ENCODE results near the gene HOXA2.

Gene HOXA2

DNA sequence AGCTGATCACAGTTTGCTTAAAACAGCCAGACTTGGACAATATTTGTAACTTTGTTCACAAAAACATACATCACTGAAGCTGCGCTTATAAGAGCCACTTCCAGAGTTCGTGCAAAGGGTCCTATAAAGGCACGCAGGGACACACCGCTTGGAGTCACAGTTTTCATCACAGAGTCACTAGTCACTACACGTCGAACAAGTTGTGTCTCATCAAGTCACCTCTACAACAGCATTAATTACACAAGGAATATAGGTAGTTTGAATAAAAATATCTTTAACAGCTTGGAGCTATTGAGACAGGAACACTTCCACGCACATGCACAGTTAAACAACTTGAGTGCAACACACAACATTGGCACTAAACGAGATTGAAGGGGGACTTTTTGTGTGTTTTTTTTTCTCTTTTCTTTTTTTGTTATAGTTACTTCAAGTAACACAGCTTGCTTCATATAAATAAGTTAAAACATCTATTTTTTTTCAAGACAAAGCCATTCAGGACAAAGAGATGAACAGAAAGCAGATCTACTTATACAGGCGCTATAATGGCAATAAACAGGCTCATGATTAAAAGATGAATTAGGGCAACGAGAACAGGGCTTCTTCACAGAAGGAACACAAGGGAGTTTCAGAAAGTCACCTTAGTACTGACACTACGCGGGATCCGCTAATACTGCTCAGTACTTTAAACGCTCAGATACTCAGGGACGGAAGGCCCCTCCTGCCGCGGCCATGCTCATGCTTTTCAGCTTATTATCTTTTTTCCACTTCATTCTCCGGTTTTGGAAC lies 38.8 kb upstream of the HOXA2 start:
- no peak for DNase-seq (ENCODE audit: low spot score)

GRCh38 chr7:27140126-27140857 lies 37.8 kb upstream of the HOXA2 start:
- DNase-seq (ENCODE audit: low spot score) = no peak

- DNase-seq (ENCODE audit: low spot score) = no peak
Observed at GRCh38 chr7:27139334-27140125, 37.0 kb upstream of the HOXA2 start.

GRCh38 chr7:27138985-27139333 lies 36.5 kb upstream of the HOXA2 start:
- DNase-seq (ENCODE audit: low spot score) = no peak

GRCh38 chr7:27138472-27138871 lies 36.0 kb upstream of the HOXA2 start:
- DNase-seq (ENCODE audit: low spot score) = no peak

DNA sequence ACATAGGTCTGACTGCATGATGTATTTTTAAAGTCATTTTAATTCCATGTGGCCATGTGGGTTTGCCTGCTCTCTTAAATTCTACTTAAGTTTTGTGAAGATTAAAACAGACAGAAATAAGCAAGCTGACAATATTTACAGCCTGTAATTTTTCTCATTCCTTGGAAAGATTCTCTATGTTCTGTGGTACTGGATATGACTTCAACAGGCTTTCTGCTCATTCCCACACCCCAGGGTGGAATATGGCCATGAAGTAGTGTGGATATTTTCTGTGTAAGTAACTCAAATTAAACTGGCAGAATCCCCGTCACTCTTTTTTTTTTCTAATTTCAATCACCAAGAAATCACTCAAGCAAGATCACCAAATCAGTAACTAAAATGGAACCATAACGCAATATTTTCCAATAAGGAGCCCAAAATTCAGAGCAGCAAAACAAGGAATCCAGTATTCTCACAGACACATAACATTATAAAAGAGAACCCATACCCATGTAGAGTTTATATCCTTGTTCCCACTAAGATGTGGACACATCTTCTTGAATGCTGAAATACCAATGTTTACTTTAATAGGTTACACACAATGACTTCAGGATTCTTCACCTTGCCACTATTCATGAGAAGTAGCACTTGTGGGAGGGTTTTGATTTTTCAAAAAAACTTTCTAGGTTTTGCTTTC lies 35.3 kb upstream of the HOXA2 start:
- DNase-seq (ENCODE audit: low spot score) = no peak

GRCh38 chr7:27134392-27134791 lies 31.9 kb upstream of the HOXA2 start:
- DNase-seq (ENCODE audit: low spot score) = no peak

- DNase-seq (ENCODE audit: low spot score) = no peak
Observed at GRCh38 chr7:27133409-27134231, 31.1 kb upstream of the HOXA2 start.

DNA sequence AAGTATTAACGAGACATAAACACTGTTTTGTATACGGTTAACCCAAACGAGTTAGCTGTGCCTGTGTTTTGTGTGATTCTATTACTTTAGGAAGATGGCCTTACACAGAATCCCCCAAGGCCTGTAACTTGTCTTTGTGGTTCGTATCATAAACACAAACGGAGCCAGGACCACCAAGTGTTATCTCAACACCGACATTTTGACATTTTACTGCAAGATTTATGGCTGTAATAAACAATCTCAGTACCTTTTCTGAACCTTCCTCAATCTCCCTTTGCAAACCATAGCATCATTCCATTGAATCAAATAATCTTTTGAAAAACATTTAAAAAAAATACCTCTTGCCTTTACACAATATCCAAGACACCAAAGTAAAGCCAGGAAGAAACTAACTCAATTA lies 30.5 kb upstream of the HOXA2 start:
- DNase-seq (ENCODE audit: low spot score) = no peak

- DNase-seq (ENCODE audit: low spot score) = no peak
Observed at GRCh38 chr7:27132214-27132613, 29.7 kb upstream of the HOXA2 start.

GRCh38 chr7:27131390-27131819 lies 28.9 kb upstream of the HOXA2 start:
- DNase-seq (ENCODE audit: low spot score) = no peak

- peak; percentile 97 for DNase-seq (ENCODE audit: low spot score)
Observed at GRCh38 chr7:27130540-27131389, 28.3 kb upstream of the HOXA2 start, which contains the start of gene HOXA4. Gene HOXA4, minus strand, starts transcription at chr7:27130757. Its CDS starts 24 bp downstream, at chr7:27130733.

DNA sequence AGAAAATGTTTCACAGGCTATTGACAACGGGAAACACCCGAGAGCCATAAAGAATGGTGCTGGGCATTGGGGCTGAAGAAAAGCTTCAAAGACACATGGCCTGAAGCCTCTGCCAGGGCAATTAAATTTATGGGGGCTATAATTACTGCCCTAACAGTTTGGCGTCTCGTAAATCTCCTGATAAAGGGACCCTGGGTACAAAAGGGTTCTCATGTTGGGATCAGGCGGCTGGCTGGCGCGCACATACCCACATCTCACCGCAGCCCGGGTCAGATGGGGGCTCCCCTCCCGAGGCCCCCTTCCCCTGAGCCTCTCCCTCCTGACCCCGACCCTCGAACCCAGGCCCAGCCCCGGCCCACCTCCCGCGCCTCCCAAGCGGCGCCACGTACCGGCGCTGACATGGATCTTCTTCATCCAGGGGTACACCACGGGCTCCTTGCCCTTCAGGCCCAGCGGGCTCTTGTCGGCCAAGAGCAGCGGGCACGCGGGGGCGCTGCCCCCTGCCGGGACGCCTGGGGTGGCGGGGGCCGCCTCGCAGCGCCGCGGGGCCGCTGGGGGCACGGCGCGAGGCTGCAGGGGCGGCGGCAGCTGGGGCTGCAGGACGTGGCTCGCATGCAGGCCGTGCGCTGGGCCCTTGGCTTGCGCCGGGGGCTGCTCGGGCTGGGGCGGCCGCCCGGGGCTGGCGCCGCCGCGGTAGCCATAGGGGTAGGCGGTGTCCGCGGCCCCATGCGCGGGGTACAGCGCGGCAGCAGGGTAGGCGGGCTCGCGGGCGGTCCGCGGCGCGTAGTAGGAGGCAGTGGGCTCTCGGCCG lies 27.5 kb upstream of the HOXA2 start:
- DNase-seq (ENCODE audit: low spot score) = peak; percentile 57

DNA sequence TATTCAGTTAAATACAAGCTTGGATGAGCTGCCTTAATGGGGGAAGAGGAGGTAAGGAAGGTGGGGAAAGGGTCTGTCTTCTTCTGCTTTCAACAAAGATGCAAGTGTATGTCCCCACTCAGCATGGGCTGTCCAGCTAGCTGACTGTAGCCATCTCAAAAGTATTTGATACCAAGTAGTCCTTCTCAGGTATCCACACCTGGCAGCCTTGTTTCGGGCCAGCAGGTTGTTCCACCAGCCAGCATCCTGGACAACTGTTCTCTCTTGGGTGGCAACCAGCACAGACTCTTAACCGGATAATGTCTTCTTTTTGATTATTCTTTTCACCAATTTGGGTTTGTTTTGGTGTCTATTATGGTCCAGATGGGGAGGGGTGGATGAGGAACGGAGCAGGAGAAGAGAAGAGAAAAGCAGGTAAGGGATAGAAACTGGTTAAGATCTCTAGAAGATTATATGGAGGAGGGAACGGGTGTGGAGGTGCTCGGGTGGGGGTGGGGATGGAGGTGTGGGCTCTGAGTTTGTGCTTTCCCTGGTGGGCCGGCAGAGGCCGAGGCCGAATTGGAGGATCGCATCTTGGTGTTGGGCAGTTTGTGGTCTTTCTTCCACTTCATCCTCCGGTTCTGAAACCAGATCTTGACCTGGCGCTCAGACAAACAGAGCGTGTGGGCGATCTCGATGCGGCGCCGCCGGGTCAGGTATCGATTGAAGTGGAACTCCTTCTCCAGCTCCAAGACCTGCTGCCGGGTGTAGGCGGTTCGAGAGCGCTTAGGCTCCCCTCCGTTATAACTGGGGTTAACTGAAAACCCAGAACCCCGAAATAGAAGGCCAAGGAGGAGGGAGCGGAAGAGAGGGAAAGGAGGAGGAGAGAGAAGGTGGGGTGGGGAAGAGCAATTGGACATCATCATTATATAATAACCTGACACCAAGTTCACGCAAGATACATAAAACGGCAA lies 26.6 kb upstream of the HOXA2 start:
- DNase-seq (ENCODE audit: low spot score) = no peak

GRCh38 chr7:27128034-27128433 lies 25.6 kb upstream of the HOXA2 start:
- DNase-seq (ENCODE audit: low spot score) = no peak

GRCh38 chr7:27126596-27127327 lies 24.3 kb upstream of the HOXA2 start:
- no peak for DNase-seq (ENCODE audit: low spot score)

- no peak for DNase-seq (ENCODE audit: low spot score)
Observed at GRCh38 chr7:27125986-27126394, 23.5 kb upstream of the HOXA2 start.
